WERI-Rb-1 (cell line): ENCODE measurements around the gene SSX2IP.
"Not testable (repeated sequence)": the region's sequence is repeated elsewhere in the genome, so short reads cannot be mapped to it uniquely, and the experiment has no call there.

Experiments
- DNase-seq: peaks from one replicate; pipeline ENCODE4 v3.0.0-alpha.2; 2020
- H3K27ac ChIP-seq: fragments of 250-450 bp; sonication (Bioruptor Pico); 2 replicates; pipeline ENCODE4 v1.5.1; 2020; ENCODE audit warnings: mild to moderate bottlenecking, moderate library complexity
- H3K27me3 ChIP-seq: fragments of 250-450 bp; sonication (Bioruptor Pico); 2 replicates; pipeline ENCODE4 v1.5.1; 2021; ENCODE audit warnings: mild to moderate bottlenecking, low read depth, moderate library complexity; ENCODE audit not compliant: insufficient read depth, severe bottlenecking
- H3K36me3 ChIP-seq: fragments of 250-450 bp; sonication (Bioruptor Pico); 2 replicates; pipeline ENCODE4 v1.5.1; 2020; ENCODE audit warnings: mild to moderate bottlenecking, moderate library complexity
- H3K4me3 ChIP-seq: 2 replicates; pipeline ENCODE4 v1.5.1; 2011; ENCODE audit warnings: low read depth, mild to moderate bottlenecking, control low read depth, low read length
- H3K9me3 ChIP-seq: fragments of 250-450 bp; sonication (Bioruptor Pico); 2 replicates; pipeline ENCODE4 v1.5.1; 2021; ENCODE audit warnings: mild to moderate bottlenecking, moderate library complexity; ENCODE audit not compliant: severe bottlenecking
- CTCF ChIP-seq: IDR thresholded peaks from 2 replicates; pipeline ENCODE4 v1.5.1; 2011; ENCODE audit warnings: low read depth, mild to moderate bottlenecking, control low read depth, inconsistent platforms, low read length

SSX2IP gene

GRCh38 chr1:84600796-84601195, 89.5 kb downstream of the SSX2IP start:
- no peak for DNase-seq
- Histone ChIP-seq H3K9me3 (peaks cover 10% of the 10 kb centered on the region), H3K36me3 (no peaks in the 10 kb centered on the region), H3K27ac (no peak overlapping the region), H3K27me3 (no peaks in the 10 kb centered on the region), H3K4me3 (no peak overlapping the region)
- TF ChIP-seq CTCF, result no peak

DNA sequence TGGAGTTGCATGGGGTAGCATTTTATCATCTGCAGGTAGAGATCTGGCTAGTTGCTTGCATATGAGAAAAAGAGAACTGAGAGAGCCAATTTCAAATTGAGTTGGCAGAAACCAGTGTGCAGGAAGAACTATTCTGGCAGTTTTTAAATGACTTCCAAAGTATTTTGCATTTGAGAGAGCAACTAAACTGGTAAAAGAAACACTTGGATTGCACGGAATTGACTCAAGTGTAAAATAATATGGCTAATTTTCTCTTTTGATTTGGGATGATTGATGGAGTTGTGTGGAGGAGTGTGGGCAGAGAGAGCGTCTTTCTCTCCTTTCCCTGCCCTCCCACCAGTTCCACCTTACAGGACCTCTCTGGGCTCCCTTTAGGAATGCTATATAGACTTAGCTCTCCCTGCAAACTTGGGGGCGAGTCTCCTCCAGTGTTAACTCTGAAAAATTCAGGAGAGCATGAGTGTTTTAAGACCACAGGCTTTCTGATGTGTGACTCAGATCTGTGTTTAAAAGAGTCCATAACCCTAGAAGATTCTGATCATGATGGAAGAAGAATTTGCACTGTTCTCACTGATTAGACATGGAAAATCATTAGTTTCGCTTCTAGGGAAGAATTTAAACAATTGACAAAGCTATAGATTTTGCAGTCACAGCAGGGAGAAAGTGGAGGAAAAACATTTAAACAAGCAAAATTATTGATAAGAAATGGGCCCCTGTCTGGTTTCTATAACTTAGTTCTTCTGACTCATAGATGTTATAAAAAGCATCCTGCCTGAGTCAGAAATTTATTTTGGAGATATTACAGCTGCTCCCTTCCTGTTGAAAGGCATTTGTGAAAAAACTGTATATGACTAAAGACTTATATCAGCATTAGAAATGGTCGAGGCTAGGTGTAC, 91.2 kb downstream of the SSX2IP start:
- peaks cover 5% of the 10 kb centered on the region for H3K9me3 ChIP-seq
- TF ChIP-seq CTCF, result no peak
- DNase-seq, result no peak

DNA sequence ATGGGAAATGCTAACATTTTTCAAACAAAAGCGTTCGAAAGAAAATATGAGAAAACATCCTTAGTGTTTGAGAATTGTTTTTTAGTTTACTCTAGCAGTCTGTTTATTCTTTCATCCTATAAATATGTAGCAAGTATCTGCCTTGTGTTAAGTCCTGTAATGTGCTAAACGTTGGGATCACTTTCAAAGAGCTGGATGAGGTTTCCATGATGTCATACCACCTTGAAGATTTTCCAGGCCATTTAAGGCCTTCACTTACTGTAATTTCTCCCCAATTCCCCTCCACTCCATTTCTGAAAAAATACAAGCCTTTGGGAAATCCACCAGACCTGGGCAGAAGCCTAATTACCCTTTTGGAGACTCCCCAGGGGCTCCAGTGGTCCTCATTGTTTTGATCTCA, 91.8 kb downstream of the SSX2IP start:
- H3K27ac ChIP-seq, result no peak overlapping the region
- no peak for DNase-seq
- TF ChIP-seq CTCF, result no peak
- H3K36me3 ChIP-seq, result no peaks in the 10 kb centered on the region
- no peaks in the 10 kb centered on the region for H3K27me3 ChIP-seq
- H3K9me3 ChIP-seq, result peaks cover 10% of the 10 kb centered on the region
- no peak overlapping the region for H3K4me3 ChIP-seq

More for the DNA sequence above, 91.2 kb downstream of the SSX2IP start:
- no peaks in the 10 kb centered on the region for H3K27me3 ChIP-seq
- H3K27ac ChIP-seq, result no peak overlapping the region
- no peaks in the 10 kb centered on the region for H3K36me3 ChIP-seq
- H3K4me3 ChIP-seq, result no peak overlapping the region

GRCh38 chr1:84597011-84597410, 93.2 kb downstream of the SSX2IP start:
- H3K36me3 ChIP-seq, result no peaks in the 10 kb centered on the region
- H3K27ac ChIP-seq, result no peak overlapping the region
- H3K4me3 ChIP-seq, result no peak overlapping the region
- no peak for DNase-seq
- H3K9me3 ChIP-seq, result peaks cover 10% of the 10 kb centered on the region
- H3K27me3 ChIP-seq, result no peaks in the 10 kb centered on the region
- no peak for TF ChIP-seq CTCF

DNA sequence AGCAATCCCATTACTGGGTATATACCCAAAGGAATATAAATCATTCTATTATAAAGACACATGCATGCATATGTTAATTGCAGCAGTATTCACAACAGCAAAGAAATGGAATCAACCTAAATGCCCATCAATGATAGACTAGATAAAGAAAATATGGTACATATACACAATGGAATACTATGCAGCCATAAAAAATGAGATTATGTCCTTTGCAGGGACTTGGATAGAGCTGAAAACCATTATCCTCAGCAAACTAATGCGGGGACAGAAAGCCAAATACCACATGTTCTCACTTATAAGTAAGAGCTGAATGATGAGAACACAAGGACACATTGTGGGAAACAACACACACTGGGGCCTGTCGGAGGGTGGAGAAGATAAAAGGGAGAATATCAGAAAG, 95.3 kb downstream of the SSX2IP start:
- H3K9me3 ChIP-seq, H3K27me3 ChIP-seq, DNase-seq: not testable (repeated sequence)

More for the DNA sequence above, 95.3 kb downstream of the SSX2IP start:
- not testable (repeated sequence) for H3K27ac ChIP-seq, H3K4me3 ChIP-seq, H3K36me3 ChIP-seq
